NCI-H226 (cell line): Measurements from ENCODE around the gene ACTL7A.

Experiments
- DNase-seq: peaks from one replicate; pipeline ENCODE4 v3.0.0-alpha.2; 2015

The ACTL7A gene

DNA sequence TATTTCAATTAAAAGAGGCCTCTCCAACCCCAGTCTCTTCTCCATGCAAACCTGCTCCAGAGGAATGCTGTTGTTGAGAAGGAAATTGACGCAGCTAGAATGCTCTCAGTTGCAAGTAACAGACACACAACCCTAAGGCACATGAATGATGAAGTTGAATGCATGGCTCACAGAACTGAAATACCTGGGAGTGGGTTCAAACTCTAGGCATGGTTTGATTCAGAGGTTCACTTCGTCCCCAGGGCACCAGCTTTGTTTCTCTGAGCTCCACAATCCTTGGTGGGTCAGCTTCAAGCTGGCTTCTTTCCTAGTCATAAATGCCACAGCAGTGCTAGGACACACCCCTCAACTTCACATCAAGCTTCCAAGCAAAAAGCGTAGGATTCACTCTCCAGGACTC lies 10.9 kb upstream of the ACTL7A start:
- DNase-seq: no peak

DNA sequence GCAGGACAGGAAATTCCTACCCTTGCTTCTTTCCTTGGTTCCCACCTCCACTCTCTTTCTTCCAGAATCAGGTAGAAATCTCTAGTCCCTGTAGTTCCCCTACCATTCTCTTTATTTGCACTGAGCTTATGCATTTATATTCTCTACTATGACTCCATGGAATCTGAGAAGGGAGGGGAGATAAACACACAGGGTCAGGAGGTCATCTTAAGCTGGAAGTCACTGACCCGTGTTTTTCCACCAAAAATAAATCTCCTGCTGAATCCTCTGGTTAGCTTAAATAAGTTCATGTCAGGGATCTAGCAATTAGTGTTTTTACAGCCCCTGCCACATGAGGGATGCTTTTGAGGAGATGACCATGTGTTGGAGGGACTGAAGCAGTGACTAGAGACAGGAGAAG lies 10.0 kb upstream of the ACTL7A start:
- no peak for DNase-seq

DNA sequence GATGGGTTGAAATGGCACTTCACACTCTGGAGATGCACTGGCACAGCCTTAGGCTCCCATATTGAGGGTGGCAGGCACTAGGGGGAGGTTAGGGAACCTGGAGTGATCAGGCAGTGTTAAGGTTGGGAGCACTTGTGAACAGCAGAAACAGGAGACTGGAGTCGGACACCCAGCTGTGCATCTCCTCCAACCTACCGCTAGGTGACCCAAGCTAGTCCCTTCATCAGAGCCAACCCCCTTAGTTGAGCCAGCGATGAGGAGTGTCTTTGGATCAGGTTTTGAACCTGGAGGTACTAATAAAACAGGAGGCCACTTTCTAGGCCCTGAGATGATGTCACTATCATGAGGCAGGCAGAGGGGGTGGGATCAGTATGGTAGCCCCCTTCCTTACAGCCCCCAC lies 8.0 kb upstream of the ACTL7A start:
- no peak for DNase-seq

DNA sequence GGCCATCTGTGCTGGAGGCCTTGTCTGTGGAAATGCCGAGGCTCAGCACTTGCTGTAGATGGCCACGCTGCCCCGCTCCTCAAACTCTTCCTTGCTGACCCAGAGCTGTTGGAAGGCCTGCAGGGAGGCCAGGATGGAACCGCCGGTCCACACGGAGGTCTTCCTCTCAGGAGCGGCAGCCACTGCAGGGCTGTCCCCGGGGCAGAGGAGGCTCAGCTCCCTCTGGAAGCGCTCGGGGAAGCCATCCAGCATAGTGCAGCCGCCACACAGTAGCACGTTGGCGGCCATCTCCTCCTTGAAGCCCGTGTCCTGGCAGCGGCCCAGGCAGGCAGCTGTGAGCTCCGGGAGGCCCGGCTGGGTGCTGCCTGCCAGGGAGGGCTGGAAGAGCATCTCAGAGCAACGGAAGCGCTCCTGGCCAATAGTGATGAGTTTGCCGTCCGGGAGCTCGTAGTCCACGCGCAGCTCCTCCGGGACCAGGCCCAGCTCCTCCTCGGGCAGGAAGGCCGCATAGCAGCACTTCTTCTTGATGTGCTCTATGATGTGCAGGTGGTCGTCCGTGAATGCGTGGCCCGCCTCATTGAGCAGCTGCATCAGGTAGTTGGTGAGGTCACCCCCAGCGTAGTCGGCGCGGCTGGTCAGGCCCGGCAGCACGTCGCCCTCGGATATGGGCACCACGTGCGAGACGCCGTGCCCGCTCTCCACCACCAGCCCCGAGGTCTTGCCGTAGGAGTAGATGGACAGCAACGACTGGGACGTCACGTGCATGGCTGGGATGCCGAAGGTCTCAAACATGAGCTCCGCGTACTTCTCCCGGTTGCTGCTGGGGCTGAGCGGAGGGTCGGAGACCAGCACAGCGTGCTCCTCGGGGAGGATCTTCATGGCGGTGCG lies 7.2 kb upstream of the ACTL7A start:
- DNase-seq: no peak

DNA sequence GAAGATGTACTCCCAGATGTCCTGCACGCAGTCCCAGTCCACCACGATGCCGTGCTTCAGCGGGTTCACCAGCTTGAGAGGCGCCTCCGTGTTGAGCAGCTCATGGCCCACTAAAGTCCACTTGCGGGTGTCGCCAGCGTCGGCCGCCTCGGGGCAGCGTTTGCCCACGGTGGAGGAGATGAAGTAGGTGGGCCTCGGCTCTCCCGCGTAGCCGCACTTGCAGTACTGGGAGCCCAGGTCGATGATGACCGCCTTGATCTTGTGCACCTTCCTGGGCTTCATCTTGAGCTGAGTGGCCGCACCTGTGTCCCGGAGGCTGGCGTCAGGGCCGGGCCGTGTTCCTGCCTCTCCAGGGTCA lies 6.6 kb upstream of the ACTL7A start:
- no peak for DNase-seq

DNA sequence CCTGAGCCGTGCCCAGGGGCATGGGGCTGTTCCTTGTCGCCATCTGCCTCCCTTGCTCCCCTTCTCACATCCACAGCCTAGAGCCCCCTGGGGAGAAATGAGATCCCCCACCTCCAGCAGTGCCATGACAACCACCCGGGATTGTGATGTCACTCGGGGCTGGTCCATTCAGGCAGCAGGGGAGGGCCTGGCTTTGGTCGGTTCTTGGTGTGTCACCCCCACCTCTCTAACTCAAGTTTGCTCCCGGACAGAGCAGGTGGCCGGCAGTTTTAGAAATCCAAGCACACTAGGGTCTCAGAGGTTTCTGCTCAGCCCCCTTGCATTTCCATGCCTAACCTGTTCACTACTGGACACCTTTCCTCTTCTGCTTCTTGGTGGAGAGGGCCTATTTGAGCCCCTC lies 6.2 kb upstream of the ACTL7A start, which contains the start of gene ACTL7B:
Gene ACTL7B, minus strand, starts transcription at position 99 of the 400 bp plus-strand sequence. Its CDS starts 56 bp downstream, at position 43.
- no peak for DNase-seq

DNA sequence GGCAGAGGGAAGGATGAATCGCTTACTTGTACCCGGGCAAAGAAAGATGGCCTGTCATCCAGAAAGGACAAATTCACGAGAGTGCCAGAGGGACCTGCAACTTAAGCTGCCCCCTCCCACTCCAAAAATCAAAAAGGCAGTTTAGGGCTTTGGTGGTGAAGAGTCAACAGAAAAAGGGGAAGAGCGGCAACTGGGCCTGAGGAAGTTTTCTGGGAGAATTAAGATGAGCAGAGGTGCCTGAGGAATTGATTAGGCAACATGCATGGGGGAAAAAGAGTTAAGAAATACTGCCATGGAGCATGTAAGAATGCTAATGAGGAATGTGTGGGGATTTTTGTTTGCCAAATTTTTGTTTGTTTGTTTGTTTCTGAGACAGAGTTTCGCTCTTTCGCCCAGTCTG lies 4.5 kb upstream of the ACTL7A start:
- DNase-seq: no peak

DNA sequence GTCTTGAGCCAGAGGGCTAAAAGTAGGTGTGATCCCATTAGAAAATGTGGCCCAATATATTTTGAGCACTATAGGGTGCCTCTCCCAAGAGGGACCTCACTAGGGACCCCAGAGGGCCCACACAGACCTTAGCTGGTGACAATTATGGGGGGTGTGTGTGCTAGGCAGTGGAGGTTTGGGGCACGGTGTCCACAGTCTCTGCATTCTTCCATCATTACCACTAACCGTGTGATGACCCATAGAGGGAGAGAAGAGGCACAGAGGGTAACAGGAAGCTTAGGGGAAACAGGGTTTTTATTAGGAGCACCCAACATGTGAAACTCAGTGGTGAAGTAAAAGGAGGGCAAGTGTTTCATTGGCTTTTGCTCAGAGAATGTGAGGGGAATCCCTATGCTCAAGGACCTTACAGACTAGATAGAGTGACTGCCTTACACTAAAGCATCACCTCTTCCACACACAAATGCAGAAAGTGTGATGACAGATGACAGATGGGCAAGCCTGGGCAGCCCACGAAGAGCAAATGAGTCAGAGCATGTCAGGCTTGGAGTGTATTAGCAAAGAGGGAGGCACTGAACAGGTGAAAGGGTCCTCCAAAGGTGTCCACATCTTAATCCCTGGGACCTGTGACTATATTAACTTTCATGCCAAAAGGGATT lies 2.5 kb upstream of the ACTL7A start:
- DNase-seq: peak; percentile 20

DNA sequence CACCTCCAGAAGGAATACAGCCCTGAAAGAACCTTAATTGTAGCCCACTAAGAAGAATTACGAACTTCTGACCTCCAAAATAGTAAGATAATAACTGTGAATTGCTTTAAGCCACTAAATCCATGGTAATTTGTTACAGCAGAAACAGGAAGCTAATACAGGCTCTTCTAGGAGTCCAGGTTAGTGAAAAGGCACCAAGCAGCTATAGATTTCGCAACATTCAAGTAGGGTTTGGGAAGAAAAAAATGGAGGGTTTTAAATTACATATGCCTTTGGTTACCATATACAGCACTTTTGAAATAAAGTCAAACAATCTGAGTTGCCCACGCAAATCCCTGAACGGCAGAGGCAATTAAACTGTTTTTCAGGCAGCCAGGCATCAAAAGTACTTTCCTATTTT lies 1.7 kb upstream of the ACTL7A start:
- DNase-seq: no peak

DNA sequence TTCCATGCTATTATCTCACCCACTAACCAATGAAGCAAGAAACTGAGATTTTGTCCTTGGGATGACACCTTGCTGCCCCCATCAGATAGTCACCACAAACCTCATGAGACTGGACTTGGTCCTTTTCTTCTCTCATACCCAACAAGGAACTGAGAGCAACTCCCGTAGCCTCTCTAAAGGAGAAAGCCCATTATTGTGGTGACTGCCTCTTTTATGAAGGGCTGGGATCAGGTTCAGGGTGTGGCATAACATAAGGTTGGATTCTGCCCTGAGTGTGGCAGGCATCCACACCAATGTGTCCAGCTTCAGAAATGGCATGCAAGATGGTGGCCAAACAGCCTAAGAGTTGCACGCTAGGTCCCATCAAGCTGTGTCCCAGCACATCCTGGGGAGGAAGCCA lies 1.3 kb upstream of the ACTL7A start:
- DNase-seq: no peak

DNA sequence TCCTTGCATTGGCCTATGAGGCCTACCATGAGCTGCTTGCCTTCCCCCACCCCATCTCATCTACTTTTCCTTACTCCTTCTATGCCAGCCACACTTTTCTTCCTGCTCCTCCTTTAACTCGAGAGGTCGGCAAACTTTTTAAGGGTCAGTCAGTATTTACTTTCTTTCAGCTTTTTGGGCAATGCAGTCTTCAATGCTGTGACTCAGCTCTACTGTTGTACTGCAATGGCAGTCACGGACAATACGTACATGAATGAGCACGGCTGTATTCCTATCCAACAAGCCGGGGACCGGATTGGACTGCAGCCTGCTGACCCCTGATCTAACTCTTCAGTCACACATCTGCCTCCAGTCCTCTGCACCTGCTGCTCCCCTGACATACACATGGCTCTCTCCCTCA lies 602 bp upstream of the ACTL7A start:
- no peak for DNase-seq

DNA sequence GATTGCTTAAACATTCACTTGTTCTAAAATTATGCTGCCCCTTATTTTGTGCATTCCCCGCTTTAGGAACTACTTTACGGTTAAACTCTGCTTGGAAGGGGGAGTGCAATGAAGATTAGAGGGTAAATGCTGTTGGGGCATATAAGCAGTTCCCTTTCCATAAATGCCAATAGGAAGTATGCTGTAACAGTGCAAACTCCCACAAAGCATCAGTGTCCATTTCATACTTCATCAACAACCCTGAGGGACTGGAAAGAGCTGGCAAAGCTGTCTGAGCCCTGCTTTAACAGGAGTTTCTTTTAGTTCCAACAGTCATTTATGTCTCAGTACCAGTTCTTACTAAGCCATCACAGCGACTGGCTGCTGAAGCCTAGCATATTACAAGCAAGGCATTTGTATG lies 1.8 kb downstream of the ACTL7A start:
- DNase-seq: no peak

DNA sequence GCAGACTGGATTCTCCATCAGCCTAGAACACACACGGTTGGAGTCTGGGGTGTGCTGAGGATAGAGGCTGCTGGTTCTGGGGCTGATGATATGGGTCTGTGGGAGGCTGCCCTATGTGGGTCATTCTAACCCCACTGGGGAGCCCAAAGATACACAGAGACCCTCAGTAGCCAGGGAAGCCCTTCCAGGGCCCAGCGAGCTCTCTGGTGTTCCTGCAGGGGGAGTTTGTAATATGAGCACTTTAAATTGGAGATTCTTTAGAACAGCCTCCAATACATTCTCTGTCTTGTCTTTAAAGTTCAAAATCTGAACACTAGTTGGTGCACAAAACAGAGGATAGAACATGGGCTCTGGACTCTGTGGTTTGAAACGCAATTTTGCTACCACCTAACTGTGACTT lies 2.4 kb downstream of the ACTL7A start:
- no peak for DNase-seq

DNA sequence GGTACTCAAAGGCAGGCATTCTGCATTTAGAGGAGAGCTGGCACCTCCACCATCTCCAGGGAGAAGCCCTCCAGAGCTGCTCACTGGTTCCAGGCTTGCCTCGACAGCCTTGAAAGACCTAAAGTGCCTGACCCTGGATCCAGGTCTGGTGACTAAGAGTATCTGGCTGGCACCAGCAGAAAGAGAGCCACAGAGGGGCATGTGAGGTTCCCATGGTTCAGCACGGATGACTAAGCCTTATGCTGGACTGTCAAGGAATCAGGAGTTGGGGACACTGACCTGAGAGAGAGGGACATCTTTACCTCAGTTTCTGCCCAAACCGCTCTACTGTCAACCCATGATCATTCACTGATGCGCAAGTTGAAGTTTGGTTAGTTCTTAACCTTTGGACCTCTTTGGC lies 3.0 kb downstream of the ACTL7A start:
- DNase-seq: no peak

DNA sequence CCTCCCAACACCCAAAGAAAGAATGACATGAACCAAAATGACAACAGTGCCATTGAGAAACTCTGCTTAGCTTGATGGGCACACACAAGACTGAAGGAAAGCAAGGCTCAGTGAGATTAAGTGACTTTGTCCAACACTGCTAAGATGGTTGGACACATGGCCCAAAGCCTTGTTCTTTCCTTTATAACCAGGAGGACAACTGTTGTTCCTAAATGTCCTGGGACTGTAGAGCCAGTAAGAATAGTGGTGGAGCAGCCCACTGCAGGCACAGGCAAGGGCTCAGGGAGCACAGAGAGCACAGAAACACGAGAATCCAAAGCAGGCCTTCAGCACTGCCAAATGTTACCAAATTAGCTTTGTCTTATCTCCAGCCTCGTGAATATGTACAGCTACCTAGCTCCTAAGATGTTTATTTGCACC lies 3.9 kb downstream of the ACTL7A start:
- DNase-seq: no peak

DNA sequence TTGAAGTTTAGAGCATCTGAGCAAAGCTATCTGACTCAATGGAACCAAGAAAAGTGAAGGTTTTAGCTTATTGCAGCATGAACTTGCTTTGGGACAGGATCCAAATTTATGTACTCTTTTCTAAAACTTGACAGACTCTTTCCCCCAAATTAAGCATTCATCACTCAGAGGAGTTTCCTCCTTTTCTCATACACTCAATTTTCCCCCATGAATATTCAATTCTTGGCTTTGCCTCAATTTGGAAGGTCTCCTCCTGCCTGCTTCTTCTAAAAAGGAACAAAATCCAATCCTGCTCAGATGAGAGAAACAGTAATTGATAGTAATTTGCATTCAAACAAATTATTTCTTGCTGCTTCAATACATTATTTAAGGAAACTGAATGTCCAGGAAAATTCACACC lies 5.0 kb downstream of the ACTL7A start:
- no peak for DNase-seq

DNA sequence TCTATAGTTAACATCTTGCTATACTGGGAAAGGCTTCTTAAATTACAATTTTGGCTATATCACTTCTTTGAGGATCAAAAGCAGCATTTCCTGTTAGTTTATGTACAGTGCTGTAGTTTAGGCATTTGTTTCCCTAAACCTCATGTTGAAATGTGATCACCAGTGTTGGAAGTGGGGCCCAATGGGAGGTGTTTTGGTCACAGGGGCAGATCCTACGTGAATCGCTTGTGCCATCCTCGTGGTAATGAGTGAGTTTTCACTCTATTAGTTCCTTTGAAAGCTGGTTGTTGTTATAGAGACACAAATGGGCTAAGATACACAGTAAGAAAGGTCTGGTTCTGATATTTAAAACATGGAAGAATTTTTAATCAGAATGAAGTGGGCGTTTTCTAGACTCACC lies 5.8 kb downstream of the ACTL7A start:
- no peak for DNase-seq

DNA sequence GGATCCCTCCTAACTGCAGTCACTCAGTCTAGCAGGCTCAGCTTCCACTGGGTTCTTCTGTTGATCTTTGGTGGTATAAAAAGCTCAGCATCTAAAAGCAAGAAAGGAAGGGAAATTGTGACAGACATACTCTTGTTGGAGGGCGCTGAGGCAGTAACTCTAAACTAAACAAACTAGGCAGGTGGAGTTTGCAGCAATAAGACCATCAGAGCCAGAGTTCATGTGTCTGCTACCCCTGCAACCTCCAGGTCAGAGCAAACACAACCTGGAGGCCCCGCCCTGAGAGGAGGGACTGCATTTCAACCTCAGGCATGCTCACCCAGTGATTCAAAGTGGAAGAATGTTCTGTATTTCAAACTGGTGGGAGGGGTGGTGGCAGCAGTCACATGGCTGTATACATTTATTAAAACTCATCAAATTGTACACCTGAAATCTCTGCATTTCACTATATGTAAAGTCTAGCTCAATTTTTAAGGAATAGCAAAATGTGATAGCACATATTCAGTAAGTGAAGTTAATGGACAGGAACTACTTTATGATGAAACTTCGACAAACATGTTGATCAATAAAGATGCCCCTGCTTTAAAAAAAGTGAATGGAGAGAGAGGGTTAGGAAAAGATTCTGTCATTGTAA lies 7.1 kb downstream of the ACTL7A start:
- peak; percentile 49 for DNase-seq

DNA sequence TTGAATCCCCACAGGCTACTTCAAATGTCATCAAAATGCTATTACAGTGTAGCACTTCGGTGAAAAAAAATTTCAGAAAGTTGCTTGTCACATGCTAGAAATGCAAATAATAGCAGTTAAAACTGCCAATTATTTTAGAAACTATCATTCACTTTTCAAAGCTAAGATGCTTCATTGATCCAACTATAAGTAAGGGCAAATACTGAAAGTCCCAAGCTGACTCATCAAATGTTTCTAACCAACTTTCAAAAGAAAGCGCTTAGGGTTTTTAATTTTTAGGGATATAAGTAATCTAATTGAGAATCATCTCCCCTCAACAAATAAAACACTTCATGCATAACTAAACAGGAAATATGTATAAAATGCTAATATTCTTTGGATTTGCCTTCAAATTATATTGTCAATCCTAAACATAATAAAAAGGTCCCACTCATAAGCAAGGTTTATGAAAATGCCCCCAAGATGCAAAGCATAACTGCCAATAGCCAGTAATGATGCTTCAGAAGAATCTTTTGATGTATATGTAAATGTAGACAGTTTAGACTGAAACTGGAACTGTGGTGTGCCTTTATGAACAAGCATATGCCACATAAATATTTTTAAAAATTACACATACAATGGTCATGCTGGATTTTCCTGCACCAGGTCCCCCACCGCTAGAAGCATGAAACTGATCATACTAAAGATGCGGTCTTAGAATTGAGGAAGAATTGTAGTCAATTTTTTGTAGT lies 12.2 kb downstream of the ACTL7A start:
- no peak for DNase-seq

DNA sequence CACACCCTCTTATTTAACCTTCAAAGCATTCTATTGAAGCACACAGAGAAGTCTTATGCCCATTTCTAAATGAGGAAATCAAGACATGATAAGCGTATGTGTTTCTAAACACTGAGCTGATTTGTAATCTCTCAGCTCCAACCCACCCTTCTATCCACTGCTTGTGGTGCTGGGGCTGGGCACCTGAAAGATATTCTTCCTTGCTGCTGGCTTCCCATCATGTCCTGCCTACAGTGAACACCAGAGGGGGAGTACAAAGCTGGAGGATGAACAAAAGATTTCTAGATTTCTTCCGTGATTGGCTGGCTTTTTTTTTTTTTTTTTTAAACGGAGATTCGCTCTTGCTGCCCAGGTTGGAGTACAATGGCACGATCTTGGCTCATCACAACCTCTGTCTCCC lies 14.4 kb downstream of the ACTL7A start:
- DNase-seq: no peak

DNA sequence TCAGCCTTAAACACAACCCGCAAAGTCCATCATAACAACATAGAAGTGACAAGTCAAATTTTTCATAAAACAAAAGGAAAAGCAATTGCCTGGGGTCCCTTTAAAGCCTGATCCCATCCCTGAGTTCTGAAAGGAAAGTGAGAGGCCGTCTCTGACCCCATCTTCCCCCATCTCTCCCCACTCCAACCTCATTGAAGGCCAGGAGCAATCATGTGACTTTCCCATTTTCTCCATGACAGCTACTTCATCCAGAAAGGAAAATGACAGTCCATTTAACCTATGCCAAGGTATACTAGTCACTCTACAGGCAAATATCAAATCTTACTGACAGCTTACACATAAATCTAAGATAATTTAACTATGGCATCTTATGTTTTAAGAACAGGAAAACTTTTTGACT lies 15.5 kb downstream of the ACTL7A start:
- DNase-seq: no peak

DNA sequence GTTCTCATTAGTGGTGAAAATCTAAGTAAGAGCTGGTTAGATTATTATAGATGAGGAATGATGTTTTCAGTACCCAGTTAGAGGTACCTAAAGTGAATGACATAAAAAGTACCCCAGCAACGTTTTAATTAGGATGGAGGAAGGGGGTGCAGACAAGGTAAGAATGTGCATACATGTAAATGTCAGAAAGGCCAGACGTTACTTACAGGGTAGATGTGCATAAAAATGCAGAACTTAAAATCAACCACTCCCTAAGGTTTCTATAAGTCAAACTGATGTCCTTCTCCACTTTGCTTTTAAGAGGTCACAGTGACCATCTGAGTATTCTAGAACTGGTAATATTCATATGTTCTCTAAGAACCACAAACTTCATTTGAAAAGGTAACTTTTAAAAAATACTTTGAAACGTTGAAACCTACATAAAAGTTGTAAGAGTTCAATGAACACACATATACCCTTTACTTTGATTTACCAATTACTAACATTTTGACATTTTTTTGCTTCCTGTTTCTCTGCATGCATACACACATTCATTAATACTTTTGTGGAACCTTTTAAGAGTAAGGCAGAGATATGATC lies 18.8 kb downstream of the ACTL7A start:
- DNase-seq: no peak
